Gastroesophageal sphincter (tissue), 4 donors: ENCODE measurements around the gene PYCR2. TPM values are rescaled to one million over a fixed set of nuclear protein-coding genes. Genes with fewer than 3 reads are reported as not detected.
"Not testable (repeated sequence)": the region's sequence is repeated elsewhere in the genome, so short reads cannot be mapped to it uniquely, and the experiment has no call there.

Experiments used
- ATAC-seq: fragments of 150-250 bp; one replicate; pipeline ENCODE4 v1.9.1; 2016; ENCODE audit warnings: mild to moderate bottlenecking, moderate library complexity
- H3K27ac ChIP-seq, 4 donors: fragments of 200-600 bp; sonication (generic) in 3 of 4; 1 replicate in 3 of 4; 2 replicates in 1 of 4; pipeline ENCODE4 v1.5.1; 2016 to 2019
- H3K27me3 ChIP-seq: fragments of 200-600 bp; sonication (generic); one replicate; pipeline ENCODE4 v1.5.1; 2019
- H3K36me3 ChIP-seq, 2 donors: fragments of 200-600 bp; sonication (generic); one replicate each; pipeline ENCODE4 v1.5.1; 2019; ENCODE audit warnings: control low read depth in 1 of 2
- H3K4me1 ChIP-seq, 3 donors: fragments of 200-600 bp; sonication (generic); 1 replicate in 2 of 3; 2 replicates in 1 of 3; pipeline ENCODE4 v1.5.1; 2016 to 2019; ENCODE audit warnings: control low read depth in 2 of 3
- H3K4me3 ChIP-seq, 2 donors: fragments of 200-600 bp; sonication (generic); one replicate each; pipeline ENCODE4 v1.5.1; 2019; ENCODE audit warnings: mild to moderate bottlenecking in 1 of 2, moderate library complexity in 1 of 2
- H3K9me3 ChIP-seq, 3 donors: fragments of 200-600 bp; sonication (generic); one replicate each; pipeline ENCODE4 v1.5.1; 2017 to 2019; ENCODE audit warnings: control low read depth in 2 of 3
- EP300 ChIP-seq: sonication (generic); formaldehyde crosslinking; IDR thresholded peaks from one replicate; pipeline ENCODE4 v1.6.1; 2017; ENCODE audit warnings: antibody characterized with exemption, mild to moderate bottlenecking
- POLR2A ChIP-seq, 2 donors: fragments of 450-650 bp; IDR thresholded peaks; one replicate each; pipeline ENCODE4 v1.6.1; 2017; ENCODE audit warnings: antibody characterized with exemption in 2 of 2, mild to moderate bottlenecking in 2 of 2, moderate library complexity in 1 of 2
- POLR2AphosphoS5 ChIP-seq: sonication (generic); formaldehyde crosslinking; IDR thresholded peaks from one replicate; pipeline ENCODE4 v1.6.1; 2017; ENCODE audit warnings: antibody characterized with exemption
- WGBS, 2 donors: methylation state at CpG; one replicate each; pipeline ENCODE4 v1.1.5; 2018; ENCODE audit warnings: low coverage in 1 of 2; 5-methylcytosine and 5-hydroxymethylcytosine counted together
- total RNA-seq, 4 donors: library from RNA; depleted of rRNA; stranded (reverse); fragments of >200 nt; gene quantifications; one replicate each; pipeline ENCODE4 v1.1.0, GENCODE V29; 2016
- TF ChIP-seq, protein P1 (sequence below), 4 experiments: fragments of 200-600 bp in 2 of 4; fragments of 450-650 bp in 2 of 4; sonication (generic) in 1 of 4; IDR thresholded peaks; one replicate each; pipeline ENCODE4 v1.5.1; 2017 to 2019; ENCODE audit warnings: antibody characterized with exemption in 4 of 4, mild to moderate bottlenecking in 2 of 4, moderate library complexity in 2 of 4

PYCR2 gene
- total RNA-seq, 4 donors from 2014 or later = 43.6 to 65.5 (median 50.6) TPM

- WGBS, 2 donors = 78 to 83% methylated on average over 5 of the region's 5 CpGs
- Histone ChIP-seq H3K4me3 (no peak overlapping the region), H3K27ac (no peak overlapping the region), H3K9me3 (no peaks in the 10 kb centered on the region), H3K4me1 (no peaks in the 10 kb centered on the region), H3K27me3 (no peaks in the 10 kb centered on the region), H3K36me3 (no peaks in the 10 kb centered on the region)
- TF ChIP-seq EP300 (no peak), POLR2AphosphoS5 (no peak), POLR2A (IDR thresholded peaks at IDR 0.05) (no peak)
- TF ChIP-seq, protein P1, sequence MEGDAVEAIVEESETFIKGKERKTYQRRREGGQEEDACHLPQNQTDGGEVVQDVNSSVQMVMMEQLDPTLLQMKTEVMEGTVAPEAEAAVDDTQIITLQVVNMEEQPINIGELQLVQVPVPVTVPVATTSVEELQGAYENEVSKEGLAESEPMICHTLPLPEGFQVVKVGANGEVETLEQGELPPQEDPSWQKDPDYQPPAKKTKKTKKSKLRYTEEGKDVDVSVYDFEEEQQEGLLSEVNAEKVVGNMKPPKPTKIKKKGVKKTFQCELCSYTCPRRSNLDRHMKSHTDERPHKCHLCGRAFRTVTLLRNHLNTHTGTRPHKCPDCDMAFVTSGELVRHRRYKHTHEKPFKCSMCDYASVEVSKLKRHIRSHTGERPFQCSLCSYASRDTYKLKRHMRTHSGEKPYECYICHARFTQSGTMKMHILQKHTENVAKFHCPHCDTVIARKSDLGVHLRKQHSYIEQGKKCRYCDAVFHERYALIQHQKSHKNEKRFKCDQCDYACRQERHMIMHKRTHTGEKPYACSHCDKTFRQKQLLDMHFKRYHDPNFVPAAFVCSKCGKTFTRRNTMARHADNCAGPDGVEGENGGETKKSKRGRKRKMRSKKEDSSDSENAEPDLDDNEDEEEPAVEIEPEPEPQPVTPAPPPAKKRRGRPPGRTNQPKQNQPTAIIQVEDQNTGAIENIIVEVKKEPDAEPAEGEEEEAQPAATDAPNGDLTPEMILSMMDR (IDR thresholded peaks at IDR 0.05) = no peak
- ATAC-seq = no peak
Measured at GRCh38 chr1:225931270-225932136, 7.5 kb upstream of the PYCR2 start.

GRCh38 chr1:225930566-225930965 lies 6.5 kb upstream of the PYCR2 start:
- Histone ChIP-seq H3K27ac (no peak overlapping the region), H3K36me3 (no peaks in the 10 kb centered on the region), H3K9me3 (no peaks in the 10 kb centered on the region), H3K27me3 (no peaks in the 10 kb centered on the region), H3K4me3 (no peak overlapping the region), H3K4me1 (no peaks in the 10 kb centered on the region)
- ATAC-seq = no peak
- WGBS, 2 donors = 93 to 100% methylated on average over 2 of the region's 2 CpGs
- no peak for TF ChIP-seq POLR2AphosphoS5
- TF ChIP-seq, protein P1 (IDR thresholded peaks at IDR 0.05) = no peak
- TF ChIP-seq EP300 = no peak
- no peak for TF ChIP-seq POLR2A (IDR thresholded peaks at IDR 0.05)

- not testable (repeated sequence) for H3K27me3 ChIP-seq, ATAC-seq, H3K4me3 ChIP-seq, H3K27ac ChIP-seq, H3K9me3 ChIP-seq, H3K36me3 ChIP-seq, H3K4me1 ChIP-seq
- WGBS, 2 donors = 100% methylated on average over 1 of the region's 3 CpGs; no CpG with 5 or more reads in 1 of the 2 donors
Measured at GRCh38 chr1:225929462-225929861, 5.4 kb upstream of the PYCR2 start.

DNA sequence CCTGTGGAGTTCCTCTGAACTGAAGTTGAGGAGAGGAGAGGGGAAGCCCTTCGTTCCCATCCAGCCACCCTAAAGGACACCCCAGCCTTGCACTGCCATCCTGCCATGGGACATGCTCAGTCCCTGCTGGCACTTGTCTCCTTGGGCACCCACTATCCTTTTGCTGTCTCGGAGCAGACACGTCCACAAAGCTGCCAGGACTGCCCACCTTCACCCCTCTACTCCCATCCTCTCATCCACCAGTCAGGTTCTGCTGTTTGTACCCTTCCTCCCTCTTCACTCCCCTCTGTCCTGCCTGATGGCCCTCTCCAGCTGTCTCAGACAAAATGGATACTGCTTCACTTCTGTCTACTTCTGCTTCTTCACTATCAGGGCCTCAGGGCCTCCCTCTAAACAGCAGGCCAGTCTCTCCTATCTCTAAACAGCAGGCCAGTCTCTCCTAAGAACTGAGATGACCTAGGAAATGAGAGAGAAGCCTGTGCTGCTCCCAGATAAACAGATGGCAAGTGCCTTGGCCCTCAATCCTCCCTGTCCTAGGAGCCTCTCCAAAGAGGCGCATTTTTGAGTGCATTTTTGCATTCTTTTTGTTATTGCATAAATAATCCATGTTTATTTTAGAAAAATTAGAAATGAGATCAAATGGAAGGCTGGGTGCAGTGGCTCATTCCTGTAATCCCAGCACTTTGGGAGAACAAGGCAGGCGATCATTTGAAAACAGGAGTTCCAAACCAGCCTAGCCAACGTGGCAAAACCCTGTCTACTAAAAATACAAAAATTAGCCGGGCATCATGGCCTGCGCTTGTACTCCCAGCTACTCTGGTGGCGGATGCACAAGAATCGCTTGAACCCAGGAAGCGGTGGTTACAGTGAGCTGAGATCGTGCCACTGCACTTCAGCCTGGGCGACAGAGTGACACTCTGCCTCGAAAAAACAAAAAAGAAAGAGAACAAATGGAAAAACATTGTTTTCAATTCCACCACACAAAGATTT lies 4.4 kb upstream of the PYCR2 start:
- no peak for TF ChIP-seq EP300
- peak in 1 of 2 donors; percentile 12 for TF ChIP-seq POLR2A (IDR thresholded peaks at IDR 0.05)
- Histone ChIP-seq H3K4me3 (no peak overlapping the region), H3K27ac (no peak overlapping the region), H3K9me3 (no peaks in the 10 kb centered on the region), H3K36me3 (no peaks in the 10 kb centered on the region), H3K27me3 (no peaks in the 10 kb centered on the region), H3K4me1 (peaks cover 0 to 10% (median 4%) of the 10 kb centered on the region in 3 donors)
- 73 to 80% methylated on average over 5 to 11 of the region's 14 CpGs for WGBS, 2 donors
- no peak for ATAC-seq

GRCh38 chr1:225926551-225927113 lies 2.6 kb upstream of the PYCR2 start:
- H3K27me3 ChIP-seq = no peaks in the 10 kb centered on the region
- no peak overlapping the region for H3K4me3 ChIP-seq
- 86 to 90% methylated on average over 1 to 2 of the region's 3 CpGs for WGBS, 2 donors
- no peaks in the 10 kb centered on the region for H3K9me3 ChIP-seq
- no peak overlapping the region for H3K27ac ChIP-seq
- TF ChIP-seq EP300 (no peak), POLR2A (IDR thresholded peaks at IDR 0.05) (no peak), POLR2AphosphoS5 (no peak)
- TF ChIP-seq, protein P1 (IDR thresholded peaks at IDR 0.05) = no peak
- peaks cover 0 to 28% (median 17%) of the 10 kb centered on the region in 3 donors for H3K4me1 ChIP-seq
- H3K36me3 ChIP-seq = peaks cover 0 to 5% of the 10 kb centered on the region in 2 donors
- ATAC-seq = no peak
